Testis (tissue), 3 donors: ENCODE data around the gene PCDHGB1. TPM values are rescaled to one million over a fixed set of nuclear protein-coding genes. Genes with fewer than 3 reads are reported as not detected.

ENCODE experiments used
- DNase-seq: peaks from one replicate; pipeline ENCODE4 v3.0.0-alpha.2; 2019
- H3K27ac ChIP-seq, 2 donors: fragments of 200-600 bp; sonication (generic); one replicate each; pipeline ENCODE4 v1.5.1; 2019
- H3K27me3 ChIP-seq: fragments of 200-600 bp; sonication (generic); one replicate; pipeline ENCODE4 v1.5.1; 2019
- H3K36me3 ChIP-seq: fragments of 200-600 bp; sonication (generic); one replicate; pipeline ENCODE4 v1.5.1; 2017; ENCODE audit warnings: low read depth; ENCODE audit errors: missing control alignments
- H3K4me1 ChIP-seq: fragments of 200-600 bp; sonication (generic); one replicate; pipeline ENCODE4 v1.5.1; 2019
- H3K4me3 ChIP-seq, 2 donors: fragments of 200-600 bp; sonication (generic); one replicate each; pipeline ENCODE4 v1.5.1; 2017 to 2019
- H3K9me3 ChIP-seq: fragments of 200-600 bp; sonication (generic); one replicate; pipeline ENCODE4 v1.5.1; 2017
- POLR2A ChIP-seq: fragments of 450-650 bp; IDR thresholded peaks from one replicate; pipeline ENCODE4 v1.6.1; 2017; ENCODE audit warnings: antibody characterized with exemption, mild to moderate bottlenecking, moderate library complexity
- WGBS, 2 donors: methylation state at CpG; one replicate each; pipeline ENCODE4 v1.1.5; 2018; 5-methylcytosine and 5-hydroxymethylcytosine counted together
- intact Hi-C: fragments of 100-400 bp; cut with DNase I; formaldehyde crosslinking; loops from one replicate; pipeline ENCODE4 v1.15.1; 2023; ENCODE audit warnings: low total_unique reads
- polyA plus RNA-seq: library from polyadenylated mRNA; stranded (reverse); fragments of 350-450 nt; fragmentation: Illumina TruSeq; extraction: RNeasy Lipid Tissue Mini Kit (QIAGEN cat#74804); gene quantifications from one replicate; pipeline ENCODE4 v1.2.3, GENCODE V29; 2014; ENCODE audit warnings: low read depth, low replicate concordance; ENCODE audit not compliant: insufficient read depth
- total RNA-seq, 2 donors: library from RNA; depleted of rRNA; stranded (reverse); fragments of >200 nt; gene quantifications; one replicate each; pipeline ENCODE4 v1.2.3, GENCODE V29; 2016
- TF ChIP-seq, protein P1 (sequence below), 3 experiments: fragments of 450-650 bp in 2 of 3; fragments of 200-600 bp in 1 of 3; sonication (generic) in 1 of 3; IDR thresholded peaks; one replicate each; pipeline ENCODE4 v1.5.1; 2016 to 2019; ENCODE audit warnings: antibody characterized with exemption in 3 of 3, mild to moderate bottlenecking in 2 of 3, moderate library complexity in 1 of 3

Gene PCDHGB1
- total and polyA plus RNA-seq, 3 donors from 2014 or later = 0.92 to 16.4 (median 12.5) TPM

DNA sequence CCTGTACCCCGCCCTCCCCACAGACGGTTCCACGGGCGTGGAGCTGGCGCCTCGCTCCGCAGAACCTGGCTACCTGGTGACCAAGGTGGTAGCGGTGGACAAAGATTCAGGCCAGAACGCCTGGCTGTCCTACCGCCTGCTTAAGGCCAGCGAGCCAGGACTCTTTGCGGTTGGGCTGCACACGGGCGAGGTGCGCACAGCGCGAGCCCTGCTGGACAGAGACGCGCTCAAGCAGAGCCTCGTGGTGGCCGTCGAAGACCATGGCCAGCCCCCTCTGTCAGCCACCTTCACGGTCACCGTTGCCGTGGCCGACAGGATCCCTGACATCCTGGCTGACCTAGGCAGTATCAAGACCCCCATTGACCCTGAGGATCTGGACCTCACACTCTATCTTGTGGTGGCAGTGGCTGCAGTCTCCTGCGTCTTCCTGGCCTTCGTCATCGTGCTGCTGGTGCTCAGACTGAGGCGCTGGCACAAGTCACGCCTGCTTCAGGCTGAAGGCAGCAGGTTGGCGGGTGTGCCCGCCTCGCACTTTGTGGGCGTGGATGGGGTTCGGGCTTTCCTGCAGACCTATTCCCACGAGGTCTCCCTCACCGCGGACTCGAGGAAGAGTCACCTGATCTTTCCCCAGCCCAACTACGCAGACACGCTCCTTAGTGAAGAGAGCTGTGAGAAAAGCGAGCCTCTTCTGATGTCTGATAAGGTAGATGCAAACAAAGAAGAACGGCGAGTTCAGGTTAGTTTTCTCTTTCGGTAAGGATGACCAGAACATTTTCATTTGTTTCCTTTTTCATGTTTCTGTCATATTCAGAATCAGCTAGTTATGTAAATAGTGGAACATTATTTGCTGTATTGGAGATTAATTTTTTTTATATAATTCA, 16.4 kb downstream of the PCDHGB1 start:
- intact Hi-C loops = no loop called here
- WGBS, 2 donors = 28 to 34% methylated on average over 22 to 46 of the region's 46 CpGs
- no peaks in the 10 kb centered on the region for H3K36me3 ChIP-seq
- no peak overlapping the region for H3K4me3 ChIP-seq
- no peaks in the 10 kb centered on the region for H3K4me1 ChIP-seq
- no peak for DNase-seq
- H3K9me3 ChIP-seq = no peaks in the 10 kb centered on the region
- H3K27ac ChIP-seq = no peak overlapping the region
- H3K27me3 ChIP-seq = no peaks in the 10 kb centered on the region
- TF ChIP-seq, protein P1, sequence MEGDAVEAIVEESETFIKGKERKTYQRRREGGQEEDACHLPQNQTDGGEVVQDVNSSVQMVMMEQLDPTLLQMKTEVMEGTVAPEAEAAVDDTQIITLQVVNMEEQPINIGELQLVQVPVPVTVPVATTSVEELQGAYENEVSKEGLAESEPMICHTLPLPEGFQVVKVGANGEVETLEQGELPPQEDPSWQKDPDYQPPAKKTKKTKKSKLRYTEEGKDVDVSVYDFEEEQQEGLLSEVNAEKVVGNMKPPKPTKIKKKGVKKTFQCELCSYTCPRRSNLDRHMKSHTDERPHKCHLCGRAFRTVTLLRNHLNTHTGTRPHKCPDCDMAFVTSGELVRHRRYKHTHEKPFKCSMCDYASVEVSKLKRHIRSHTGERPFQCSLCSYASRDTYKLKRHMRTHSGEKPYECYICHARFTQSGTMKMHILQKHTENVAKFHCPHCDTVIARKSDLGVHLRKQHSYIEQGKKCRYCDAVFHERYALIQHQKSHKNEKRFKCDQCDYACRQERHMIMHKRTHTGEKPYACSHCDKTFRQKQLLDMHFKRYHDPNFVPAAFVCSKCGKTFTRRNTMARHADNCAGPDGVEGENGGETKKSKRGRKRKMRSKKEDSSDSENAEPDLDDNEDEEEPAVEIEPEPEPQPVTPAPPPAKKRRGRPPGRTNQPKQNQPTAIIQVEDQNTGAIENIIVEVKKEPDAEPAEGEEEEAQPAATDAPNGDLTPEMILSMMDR (IDR thresholded peaks at IDR 0.05) = no peak
- no peak for TF ChIP-seq POLR2A

DNA sequence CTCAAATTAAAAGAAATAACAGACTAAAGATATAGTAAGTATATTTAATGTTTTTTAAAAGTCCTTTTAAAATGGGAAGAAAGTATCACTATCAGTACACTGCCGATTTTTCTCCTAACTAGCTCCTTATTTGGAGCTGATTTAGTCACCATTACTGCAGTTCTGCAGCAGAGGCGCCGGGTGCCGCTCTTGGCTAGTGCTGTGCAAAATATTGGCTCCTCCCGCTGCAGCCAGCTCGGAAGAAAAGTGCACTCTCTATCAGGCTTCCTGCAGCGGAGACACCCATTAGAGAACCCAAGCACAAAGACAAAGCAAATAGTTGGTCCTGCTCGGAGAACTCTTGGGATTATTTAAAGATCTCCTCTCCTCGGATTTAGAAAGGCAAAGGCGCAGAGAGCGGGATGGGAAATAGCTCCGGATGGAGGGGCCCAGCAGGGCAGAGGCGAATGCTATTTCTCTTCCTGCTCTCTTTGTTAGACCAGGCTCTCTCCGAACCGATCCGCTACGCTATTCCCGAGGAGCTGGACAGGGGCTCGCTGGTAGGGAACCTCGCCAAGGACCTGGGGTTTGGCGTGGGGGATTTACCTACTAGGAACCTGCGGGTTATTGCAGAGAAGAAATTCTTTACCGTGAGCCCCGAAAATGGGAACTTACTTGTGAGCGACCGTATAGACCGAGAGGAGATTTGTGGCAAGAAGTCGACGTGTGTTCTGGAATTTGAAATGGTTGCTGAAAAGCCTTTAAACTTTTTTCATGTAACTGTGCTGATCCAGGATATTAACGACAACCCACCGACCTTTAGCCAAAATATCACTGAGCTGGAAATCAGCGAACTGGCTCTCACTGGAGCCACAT, 20.3 kb downstream of the PCDHGB1 start, which contains the start of gene PCDHGB3:
Gene PCDHGB3, plus strand, starts transcription at position 249 of the 855 bp plus-strand sequence. Its CDS starts 153 bp downstream, at position 402.
- H3K9me3 ChIP-seq = no peaks in the 10 kb centered on the region

DNA sequence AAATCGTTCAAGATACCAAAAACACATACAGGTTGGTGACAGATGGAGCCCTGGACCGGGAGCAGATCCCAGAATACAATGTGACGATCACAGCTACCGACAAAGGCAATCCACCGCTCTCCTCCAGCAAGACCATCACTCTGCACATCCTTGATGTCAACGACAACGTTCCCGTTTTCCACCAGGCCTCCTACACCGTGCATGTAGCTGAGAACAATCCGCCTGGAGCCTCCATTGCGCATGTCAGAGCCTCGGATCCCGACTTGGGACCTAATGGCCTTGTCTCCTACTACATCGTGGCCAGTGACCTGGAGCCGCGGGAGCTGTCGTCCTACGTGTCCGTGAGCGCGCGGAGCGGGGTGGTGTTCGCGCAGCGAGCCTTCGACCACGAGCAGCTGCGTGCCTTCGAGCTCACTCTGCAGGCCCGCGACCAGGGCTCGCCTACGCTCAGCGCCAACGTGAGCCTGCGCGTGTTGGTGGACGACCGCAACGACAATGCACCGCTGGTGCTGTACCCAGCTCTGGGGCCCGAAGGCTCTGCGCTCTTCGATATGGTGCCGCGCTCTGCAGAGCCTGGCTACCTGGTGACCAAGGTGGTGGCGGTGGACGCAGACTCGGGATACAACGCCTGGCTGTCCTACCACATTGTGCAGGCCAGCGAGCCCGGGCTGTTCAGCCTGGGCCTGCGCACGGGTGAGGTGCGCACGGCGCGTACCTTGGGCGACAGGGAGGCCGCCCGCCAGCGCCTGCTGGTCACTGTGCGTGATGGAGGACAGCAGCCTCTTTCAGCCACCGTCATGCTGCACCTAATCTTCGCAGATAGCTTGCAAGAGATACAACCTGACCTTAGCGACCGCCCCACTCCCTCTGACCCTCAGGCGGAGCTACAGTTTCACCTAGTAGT, 21.9 kb downstream of the PCDHGB1 start:
- DNase-seq = no peak
- WGBS, 2 donors = 18 to 23% methylated on average over 48 to 69 of the region's 69 CpGs
- Histone ChIP-seq H3K27ac (no peak overlapping the region), H3K4me3 (no peak overlapping the region), H3K36me3 (no peaks in the 10 kb centered on the region), H3K4me1 (no peaks in the 10 kb centered on the region), H3K9me3 (no peaks in the 10 kb centered on the region), H3K27me3 (no peaks in the 10 kb centered on the region)
- intact Hi-C loops = no loop called here
- TF ChIP-seq, protein P1 (IDR thresholded peaks at IDR 0.05) = no peak
- no peak for TF ChIP-seq POLR2A

More for the DNA sequence above, 20.3 kb downstream of the PCDHGB1 start, which contains the start of gene PCDHGB3:
- TF ChIP-seq POLR2A = no peak
- TF ChIP-seq, protein P1 (IDR thresholded peaks at IDR 0.05) = no peak
- no peaks in the 10 kb centered on the region for H3K4me1 ChIP-seq
- H3K36me3 ChIP-seq = no peaks in the 10 kb centered on the region
- intact Hi-C loops = no loop called here
- H3K27me3 ChIP-seq = no peaks in the 10 kb centered on the region
- no peak within 1 kb of the TSS for H3K4me3 ChIP-seq
- 16 to 18% methylated on average over 32 of the region's 32 CpGs for WGBS, 2 donors
- DNase-seq = no peak
- H3K27ac ChIP-seq = no peak within 1 kb of the TSS

DNA sequence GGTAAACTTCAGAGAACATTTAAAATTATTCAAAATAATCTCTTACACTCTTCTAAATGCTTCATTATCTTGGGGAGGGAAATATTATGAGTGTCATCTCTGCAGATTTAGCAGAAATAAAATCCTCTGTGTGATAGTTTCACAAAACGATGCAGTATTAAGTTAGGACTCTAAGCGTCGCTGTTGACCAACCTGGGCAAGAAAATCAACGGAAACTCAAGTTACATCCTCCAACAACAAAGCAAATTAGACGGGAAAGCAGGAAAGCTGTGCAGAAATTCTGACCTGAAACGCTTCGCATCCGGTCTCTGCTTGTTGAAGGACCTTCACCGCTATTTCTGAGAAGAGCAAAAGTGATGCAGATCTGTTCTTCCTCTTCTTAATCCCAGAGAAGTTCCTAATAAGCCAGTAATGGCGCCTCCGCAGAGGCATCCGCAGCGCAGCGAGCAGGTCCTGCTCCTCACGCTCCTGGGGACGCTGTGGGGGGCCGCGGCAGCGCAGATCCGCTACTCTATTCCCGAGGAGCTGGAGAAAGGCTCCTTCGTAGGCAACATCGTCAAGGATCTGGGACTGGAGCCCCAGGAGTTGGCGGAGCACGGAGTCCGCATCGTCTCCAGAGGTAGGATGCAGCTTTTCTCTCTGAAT, 23.9 kb downstream of the PCDHGB1 start, which contains the start of gene PCDHGA6:
Gene PCDHGA6, plus strand, starts transcription at position 219 of the 645 bp plus-strand sequence. Its CDS starts 193 bp downstream, at position 412.
- no peaks in the 10 kb centered on the region for H3K9me3 ChIP-seq
- H3K27ac ChIP-seq = no peak within 1 kb of the TSS
- intact Hi-C loops = no loop called here
- no peaks in the 10 kb centered on the region for H3K4me1 ChIP-seq
- TF ChIP-seq POLR2A = no peak
- TF ChIP-seq, protein P1 (IDR thresholded peaks at IDR 0.05) = peak in 2 of 3 experiments; percentile 18 to 19
- no peak within 1 kb of the TSS for H3K4me3 ChIP-seq
- H3K27me3 ChIP-seq = no peaks in the 10 kb centered on the region
- WGBS, 2 donors = 9 to 12% methylated on average over 23 to 27 of the region's 27 CpGs
- DNase-seq = no peak
- no peaks in the 10 kb centered on the region for H3K36me3 ChIP-seq
